ENCODE data around the gene KIAA0753. TPM values are rescaled to one million over a fixed set of nuclear protein-coding genes. Genes with fewer than 3 reads are reported as not detected.

KIAA0753 gene
- total RNA-seq, 1 donor from 2014 or later = 33.7 TPM

DNA sequence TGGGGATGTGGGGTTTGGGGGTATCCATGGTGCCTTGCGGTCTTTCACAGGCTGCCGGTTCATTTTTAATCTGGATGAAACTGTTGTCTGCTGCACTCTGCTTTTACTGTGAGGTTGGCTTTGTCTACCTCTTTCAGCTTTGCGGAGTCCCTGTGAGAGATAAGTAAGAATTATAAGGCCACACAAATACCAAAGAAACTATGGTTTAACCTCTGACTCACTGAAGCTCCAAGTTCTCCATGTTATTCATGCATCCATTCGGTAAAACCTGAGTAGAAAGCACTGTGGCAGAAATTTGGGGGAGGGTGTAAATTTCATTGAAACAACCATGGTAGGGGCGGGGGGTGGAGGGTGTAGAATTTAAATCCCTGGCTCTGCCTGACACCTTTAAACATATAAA, 30.5 kb downstream of the KIAA0753 start:
- H3K36me3 Mint-ChIP-seq = peaks cover 22% of the 10 kb centered on the region
- TF ChIP-seq CTCF (conservative IDR thresholded peaks at IDR 0.05) = no peak
- no peaks in the 10 kb centered on the region for H3K27me3 Mint-ChIP-seq
- H3K9me3 Mint-ChIP-seq = no peaks in the 10 kb centered on the region
- H3K4me1 Mint-ChIP-seq (ENCODE audit: unreplicated experiment) = no peaks in the 10 kb centered on the region
- no peak overlapping the region for H3K27ac Mint-ChIP-seq
- DNase-seq (ENCODE audit: extremely low spot score, unreplicated experiment) = no peak
- no peak overlapping the region for H3K4me3 Mint-ChIP-seq

GRCh38 chr17:6608321-6608720, 32.2 kb downstream of the KIAA0753 start:
- TF ChIP-seq CTCF (conservative IDR thresholded peaks at IDR 0.05) = no peak
- Mint-ChIP-seq H3K27me3 (no peaks in the 10 kb centered on the region), H3K4me1 (ENCODE audit: unreplicated experiment) (no peaks in the 10 kb centered on the region), H3K9me3 (no peaks in the 10 kb centered on the region), H3K36me3 (peaks cover 17% of the 10 kb centered on the region), H3K27ac (no peak overlapping the region), H3K4me3 (no peak overlapping the region)
- no peak for DNase-seq (ENCODE audit: extremely low spot score, unreplicated experiment)

DNA sequence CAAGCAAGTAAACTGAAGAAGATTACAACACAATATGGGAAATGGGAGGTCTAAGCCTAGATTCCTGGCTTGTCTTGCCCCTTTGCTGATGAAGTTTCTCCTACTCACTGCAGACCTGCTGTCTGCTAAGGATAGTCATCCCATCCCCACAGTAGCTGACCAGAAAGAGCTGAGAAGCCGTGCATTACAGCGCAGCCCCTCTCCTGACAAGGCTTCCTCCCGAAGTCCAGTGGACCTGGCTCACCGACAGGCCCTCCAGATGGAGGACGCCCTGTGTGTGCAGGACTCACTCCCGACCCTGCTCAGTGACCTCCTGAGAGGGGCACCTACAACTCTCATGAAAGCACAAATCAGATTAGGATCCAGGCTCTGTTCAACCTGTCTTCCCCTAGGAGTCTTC, 35.4 kb downstream of the KIAA0753 start:
- H3K27ac Mint-ChIP-seq = no peak overlapping the region
- no peak for TF ChIP-seq CTCF (conservative IDR thresholded peaks at IDR 0.05)
- no peaks in the 10 kb centered on the region for H3K9me3 Mint-ChIP-seq
- H3K27me3 Mint-ChIP-seq = no peaks in the 10 kb centered on the region
- H3K36me3 Mint-ChIP-seq = peaks cover 34% of the 10 kb centered on the region
- H3K4me1 Mint-ChIP-seq (ENCODE audit: unreplicated experiment) = no peaks in the 10 kb centered on the region
- no peak for DNase-seq (ENCODE audit: extremely low spot score, unreplicated experiment)
- H3K4me3 Mint-ChIP-seq = no peak overlapping the region

DNA sequence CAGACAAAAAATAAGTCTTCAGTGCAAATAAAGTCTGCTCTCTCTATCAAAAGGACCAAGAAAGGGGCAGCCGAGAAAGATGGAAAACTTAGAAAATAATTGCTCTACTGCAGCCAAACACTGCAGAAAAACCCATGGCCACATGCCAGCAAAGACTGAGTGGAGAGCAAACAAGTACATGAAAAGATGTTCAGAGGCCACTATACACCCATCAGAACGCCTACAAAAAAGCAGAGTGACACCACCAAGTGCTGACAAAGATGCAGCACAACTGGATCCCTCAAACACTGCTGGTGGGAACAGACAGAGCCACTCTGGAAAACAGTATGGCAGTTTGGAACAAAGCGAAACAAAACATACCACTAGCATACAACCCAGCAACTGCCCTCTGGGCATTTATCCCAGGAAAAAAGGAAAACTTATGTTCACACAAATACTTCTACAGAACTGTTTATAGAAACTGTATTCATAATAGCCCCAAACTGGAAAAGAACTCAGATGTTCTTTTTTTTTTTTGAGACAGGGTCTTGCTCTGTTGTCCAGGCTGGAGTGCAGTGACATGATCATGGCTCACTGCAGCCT, 36.7 kb downstream of the KIAA0753 start:
- H3K36me3 Mint-ChIP-seq = peaks cover 35% of the 10 kb centered on the region
- no peaks in the 10 kb centered on the region for H3K9me3 Mint-ChIP-seq
- H3K27ac Mint-ChIP-seq = no peak overlapping the region
- no peak for TF ChIP-seq CTCF (conservative IDR thresholded peaks at IDR 0.05)
- H3K4me1 Mint-ChIP-seq (ENCODE audit: unreplicated experiment) = no peaks in the 10 kb centered on the region
- H3K27me3 Mint-ChIP-seq = no peaks in the 10 kb centered on the region
- DNase-seq (ENCODE audit: extremely low spot score, unreplicated experiment) = no peak
- H3K4me3 Mint-ChIP-seq = no peak overlapping the region

DNA sequence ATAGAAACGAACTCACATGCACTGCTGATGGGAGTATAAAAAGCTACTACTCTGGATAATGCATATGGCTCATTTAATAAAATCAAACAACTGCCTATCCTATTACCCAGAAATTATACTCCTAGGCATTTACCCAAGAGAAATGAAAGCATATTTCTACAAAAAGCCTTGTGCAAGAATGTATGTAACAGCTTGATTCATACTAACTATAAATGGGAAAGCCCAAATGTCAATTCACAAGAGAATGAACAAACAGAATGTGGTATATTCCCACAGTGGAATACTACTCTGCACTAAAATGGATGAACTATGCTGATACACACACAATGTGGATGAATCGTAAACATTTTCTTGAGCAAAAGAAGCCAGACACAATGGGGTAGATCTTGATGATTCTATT, 38.4 kb downstream of the KIAA0753 start:
- H3K4me1 Mint-ChIP-seq (ENCODE audit: unreplicated experiment) = peaks cover 3% of the 10 kb centered on the region
- DNase-seq (ENCODE audit: extremely low spot score, unreplicated experiment) = no peak
- H3K27ac Mint-ChIP-seq = no peak overlapping the region
- H3K4me3 Mint-ChIP-seq = no peak overlapping the region
- no peak for TF ChIP-seq CTCF (conservative IDR thresholded peaks at IDR 0.05)
- no peaks in the 10 kb centered on the region for H3K9me3 Mint-ChIP-seq
- H3K27me3 Mint-ChIP-seq = no peaks in the 10 kb centered on the region
- peaks cover 35% of the 10 kb centered on the region for H3K36me3 Mint-ChIP-seq

GRCh38 chr17:6599364-6599763, 41.1 kb downstream of the KIAA0753 start:
- peaks cover 3% of the 10 kb centered on the region for H3K4me1 Mint-ChIP-seq (ENCODE audit: unreplicated experiment)
- H3K9me3 Mint-ChIP-seq = no peaks in the 10 kb centered on the region
- H3K27me3 Mint-ChIP-seq = no peaks in the 10 kb centered on the region
- H3K36me3 Mint-ChIP-seq = peaks cover 34% of the 10 kb centered on the region
- H3K4me3 Mint-ChIP-seq = no peak overlapping the region
- no peak for TF ChIP-seq CTCF (conservative IDR thresholded peaks at IDR 0.05)
- peak overlapping the region; percentile 69 for H3K27ac Mint-ChIP-seq
- no peak for DNase-seq (ENCODE audit: extremely low spot score, unreplicated experiment)
